ENCODE measurements around the gene EEA1.

The EEA1 gene

GRCh38 chr12:92914170-92914569 lies 14.9 kb downstream of the EEA1 start:
- no peak overlapping the region for H3K4me3 ChIP-seq (ENCODE audit: low read depth, low read length)
- CTCF ChIA-PET, result no interaction called here
- POLR2A ChIA-PET, result no interaction called here
- no peaks in the 10 kb centered on the region; the same call in 1 of the 2 replicates for H3K9me3 ChIP-seq (ENCODE audit: control insufficient read depth, insufficient read depth, low read depth, low read length)
- 0 out of 2 replicates have a peak, but pooled peaks cover 4% of the 10 kb centered on the region for H3K4me1 ChIP-seq (ENCODE audit: control insufficient read depth, insufficient read depth, low read length)
- no peaks in the 10 kb centered on the region; a peak in 1 of 3 replicates for H3K36me3 ChIP-seq (ENCODE audit: control insufficient read depth in 2 of 2, insufficient read depth in 1 of 2, low read length in 2 of 2)
- no peak for TF ChIP-seq ZBTB21 (tag by site-specific recombination; IDR thresholded peaks at IDR 0.05)
- TF ChIP-seq KLF8 (tag by site-specific recombination; IDR thresholded peaks at IDR 0.05), result no peak
- no peak overlapping the region for H3K27ac ChIP-seq (ENCODE audit: extremely low read depth, low read depth, low read length)

- H3K9me3 ChIP-seq (ENCODE audit: control insufficient read depth, insufficient read depth, low read depth, low read length), result no peaks in the 10 kb centered on the region; the same call in 1 of the 2 replicates
- no peak overlapping the region for H3K27ac ChIP-seq (ENCODE audit: extremely low read depth, low read depth, low read length)
- no peak overlapping the region for H3K4me3 ChIP-seq (ENCODE audit: low read depth, low read length)
- 0 out of 2 replicates have a peak, but pooled peaks cover 4% of the 10 kb centered on the region for H3K4me1 ChIP-seq (ENCODE audit: control insufficient read depth, insufficient read depth, low read length)
- TF ChIP-seq PRDM6 (tag by site-specific recombination; IDR thresholded peaks at IDR 0.05) (peak; percentile 56), ZSCAN16 (tag by site-specific recombination; IDR thresholded peaks at IDR 0.05) (no peak), ZNF146 (tag by site-specific recombination; IDR thresholded peaks at IDR 0.05) (0 out of 2 replicates have a peak, but pooled peaks have one; percentile 44)
- H3K36me3 ChIP-seq (ENCODE audit: control insufficient read depth in 2 of 2, insufficient read depth in 1 of 2, low read length in 2 of 2), result no peaks in the 10 kb centered on the region; a peak in 1 of 3 replicates
- ChIA-PET POLR2A (no interaction called here), CTCF (no interaction called here)
Observed at GRCh38 chr12:92912672-92913071, 16.4 kb downstream of the EEA1 start.

- ChIA-PET POLR2A (no interaction called here), CTCF (no interaction called here)
- Histone ChIP-seq H3K27ac (ENCODE audit: extremely low read depth, low read depth, low read length) (no peak overlapping the region), H3K4me3 (ENCODE audit: low read depth, low read length) (no peak overlapping the region), H3K9me3 (ENCODE audit: control insufficient read depth, insufficient read depth, low read depth, low read length) (no peaks in the 10 kb centered on the region; the same call in 1 of the 2 replicates), H3K36me3 (ENCODE audit: control insufficient read depth in 2 of 2, insufficient read depth in 1 of 2, low read length in 2 of 2) (no peaks in the 10 kb centered on the region; a peak in 1 of 3 replicates), H3K4me1 (ENCODE audit: control insufficient read depth, insufficient read depth, low read length) (0 out of 2 replicates have a peak, but pooled peaks cover 4% of the 10 kb centered on the region)
- TF ChIP-seq ZNF2 (tag by site-specific recombination; IDR thresholded peaks at IDR 0.05), result no peak
- TF ChIP-seq SP2 (tag by site-specific recombination; IDR thresholded peaks at IDR 0.05), result 0 out of 2 replicates have a peak, but pooled peaks have one; percentile 26
- TF ChIP-seq PRDM6 (tag by site-specific recombination; IDR thresholded peaks at IDR 0.05), result peak; percentile 66; the same call in 1 of the 2 replicates
- peak; percentile 23 for TF ChIP-seq SETDB1 (IDR thresholded peaks at IDR 0.05; ENCODE audit: insufficient read length, low read length)
- TF ChIP-seq ZNF350 (tag by site-specific recombination; IDR thresholded peaks at IDR 0.05), result no peak
- peak; percentile 67 for TF ChIP-seq ZEB2 (tag by site-specific recombination; IDR thresholded peaks at IDR 0.05)
- TF ChIP-seq ZNF571 (tag by site-specific recombination; IDR thresholded peaks at IDR 0.05), result no peak
- TF ChIP-seq ATF2 (tag by site-specific recombination; IDR thresholded peaks at IDR 0.05; ENCODE audit: low read depth), result peak; percentile 45; the same call in 1 of the 2 replicates
- peak; percentile 38; the same call in 1 of the 2 replicates for TF ChIP-seq ZNF629 (tag by site-specific recombination; IDR thresholded peaks at IDR 0.05)
- TF ChIP-seq ZNF555 (tag by site-specific recombination; conservative IDR thresholded peaks at IDR 0.05), result no peak
- 0 out of 2 replicates have a peak, but pooled peaks have one; percentile 39 for TF ChIP-seq ZNF600 (tag by site-specific recombination; IDR thresholded peaks at IDR 0.05)
- TF ChIP-seq ZNF488 (tag by site-specific recombination; IDR thresholded peaks at IDR 0.05), result no peak
- TF ChIP-seq ZNF544 (tag by site-specific recombination; IDR thresholded peaks at IDR 0.05), result no peak
- no peak for TF ChIP-seq ZNF37A (tag by site-specific recombination; IDR thresholded peaks at IDR 0.05)
- no peak for TF ChIP-seq GLI4 (tag by site-specific recombination; IDR thresholded peaks at IDR 0.05)
- TF ChIP-seq OSR2 (tag by site-specific recombination; IDR thresholded peaks at IDR 0.05), result peak; percentile 54; the same call in 1 of the 2 replicates
- TF ChIP-seq ZNF558 (tag by site-specific recombination; IDR thresholded peaks at IDR 0.05), result peak; percentile 72; the same call in 1 of the 2 replicates
- TF ChIP-seq ZBTB7A (tag by site-specific recombination; IDR thresholded peaks at IDR 0.05; ENCODE audit: low read depth), result no peak
- TF ChIP-seq ZNF266 (tag by site-specific recombination; IDR thresholded peaks at IDR 0.05; ENCODE audit: low read depth), result no peak
- no peak for TF ChIP-seq ZNF416 (tag by site-specific recombination; IDR thresholded peaks at IDR 0.05)
- no peak for TF ChIP-seq SCRT2 (tag by site-specific recombination; IDR thresholded peaks at IDR 0.05)
- TF ChIP-seq ZNF366 (tag by site-specific recombination; conservative IDR thresholded peaks at IDR 0.05), result 0 out of 2 replicates have a peak, but pooled peaks have one; percentile 15
- TF ChIP-seq ZNF530 (tag by site-specific recombination; IDR thresholded peaks at IDR 0.05; ENCODE audit: low read depth), result no peak
- peak; percentile 24; the same call in 1 of the 2 replicates for TF ChIP-seq TRIM28 (IDR thresholded peaks at IDR 0.05; ENCODE audit: borderline replicate concordance, low read length)
Observed at GRCh38 chr12:92912052-92912451, 17.0 kb downstream of the EEA1 start.

Data from HEK293 (cell line).